ENCODE measurements around the gene CFAP74. TPM values are rescaled to one million over a fixed set of nuclear protein-coding genes. Genes with fewer than 3 reads are reported as not detected.

The CFAP74 gene
- total RNA-seq, 1 donor from 2014 or later, result 0.12 TPM

- peaks cover 7% of the 10 kb centered on the region for H3K27me3 Mint-ChIP-seq (ENCODE audit: low read depth)
- no peaks in the 10 kb centered on the region for H3K36me3 Mint-ChIP-seq (ENCODE audit: low read depth)
- peaks cover 8% of the 10 kb centered on the region for H3K4me1 Mint-ChIP-seq
- H3K9me3 Mint-ChIP-seq, result no peaks in the 10 kb centered on the region
- H3K27ac Mint-ChIP-seq (ENCODE audit: unreplicated experiment), result no peak overlapping the region
- no peak for DNase-seq (ENCODE audit: low read depth, low spot score)
- TF ChIP-seq, protein P1, sequence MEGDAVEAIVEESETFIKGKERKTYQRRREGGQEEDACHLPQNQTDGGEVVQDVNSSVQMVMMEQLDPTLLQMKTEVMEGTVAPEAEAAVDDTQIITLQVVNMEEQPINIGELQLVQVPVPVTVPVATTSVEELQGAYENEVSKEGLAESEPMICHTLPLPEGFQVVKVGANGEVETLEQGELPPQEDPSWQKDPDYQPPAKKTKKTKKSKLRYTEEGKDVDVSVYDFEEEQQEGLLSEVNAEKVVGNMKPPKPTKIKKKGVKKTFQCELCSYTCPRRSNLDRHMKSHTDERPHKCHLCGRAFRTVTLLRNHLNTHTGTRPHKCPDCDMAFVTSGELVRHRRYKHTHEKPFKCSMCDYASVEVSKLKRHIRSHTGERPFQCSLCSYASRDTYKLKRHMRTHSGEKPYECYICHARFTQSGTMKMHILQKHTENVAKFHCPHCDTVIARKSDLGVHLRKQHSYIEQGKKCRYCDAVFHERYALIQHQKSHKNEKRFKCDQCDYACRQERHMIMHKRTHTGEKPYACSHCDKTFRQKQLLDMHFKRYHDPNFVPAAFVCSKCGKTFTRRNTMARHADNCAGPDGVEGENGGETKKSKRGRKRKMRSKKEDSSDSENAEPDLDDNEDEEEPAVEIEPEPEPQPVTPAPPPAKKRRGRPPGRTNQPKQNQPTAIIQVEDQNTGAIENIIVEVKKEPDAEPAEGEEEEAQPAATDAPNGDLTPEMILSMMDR (conservative IDR thresholded peaks at IDR 0.05), result no peak
- no peak overlapping the region for H3K4me3 Mint-ChIP-seq
These were observed 24.5 kb upstream of the CFAP74 start for GRCh38 chr1:2027961-2028583.

DNA sequence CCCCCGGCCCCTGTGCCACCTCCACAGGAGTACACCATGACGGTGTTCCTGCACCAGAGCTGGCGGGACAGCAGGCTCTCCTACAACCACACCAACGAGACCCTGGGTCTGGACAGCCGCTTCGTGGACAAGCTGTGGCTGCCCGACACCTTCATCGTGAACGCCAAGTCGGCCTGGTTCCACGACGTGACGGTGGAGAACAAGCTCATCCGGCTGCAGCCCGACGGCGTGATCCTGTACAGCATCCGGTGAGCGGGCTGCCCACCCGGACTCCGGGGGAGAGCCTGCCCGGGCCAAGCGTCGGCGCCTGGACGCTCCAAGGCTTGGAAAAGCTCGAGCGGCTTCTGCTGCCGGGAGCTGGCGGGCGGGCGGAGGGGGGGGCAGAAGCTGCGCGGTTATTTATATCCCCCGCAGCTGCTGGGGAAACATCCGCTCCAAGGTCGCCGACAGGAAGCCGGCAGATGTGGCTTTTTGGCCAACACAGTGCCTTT is 21.9 kb upstream of the CFAP74 start:
- DNase-seq (ENCODE audit: low read depth, low spot score), result no peak
- H3K9me3 Mint-ChIP-seq, result no peaks in the 10 kb centered on the region
- H3K4me3 Mint-ChIP-seq, result no peak overlapping the region
- H3K4me1 Mint-ChIP-seq, result peaks cover 4% of the 10 kb centered on the region
- H3K36me3 Mint-ChIP-seq (ENCODE audit: low read depth), result no peaks in the 10 kb centered on the region
- peaks cover 29% of the 10 kb centered on the region for H3K27me3 Mint-ChIP-seq (ENCODE audit: low read depth)
- no peak overlapping the region for H3K27ac Mint-ChIP-seq (ENCODE audit: unreplicated experiment)
- TF ChIP-seq, protein P1 (conservative IDR thresholded peaks at IDR 0.05), result no peak

DNA sequence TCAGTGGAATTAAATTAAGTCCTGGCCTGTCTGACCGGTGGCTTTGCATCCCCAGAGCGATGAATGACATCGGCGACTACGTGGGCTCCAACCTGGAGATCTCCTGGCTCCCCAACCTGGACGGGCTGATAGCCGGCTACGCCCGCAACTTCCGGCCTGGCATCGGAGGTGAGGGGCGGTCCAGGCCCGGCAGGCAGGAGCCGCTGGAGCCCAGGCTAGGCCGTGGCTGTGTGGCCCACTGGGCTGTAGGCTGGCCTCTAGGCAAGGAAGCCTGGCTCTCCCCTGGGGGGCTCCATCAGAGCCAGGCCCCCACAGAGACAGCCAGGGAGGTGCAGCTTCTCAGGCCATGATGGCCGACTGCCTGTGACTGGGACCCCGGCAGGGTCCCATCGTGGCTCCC is 21.3 kb upstream of the CFAP74 start:
- Mint-ChIP-seq H3K4me3 (no peak overlapping the region), H3K9me3 (no peaks in the 10 kb centered on the region)

GRCh38 chr1:2024451-2024850 is 20.9 kb upstream of the CFAP74 start:
- Mint-ChIP-seq H3K9me3 (no peaks in the 10 kb centered on the region), H3K27me3 (ENCODE audit: low read depth) (peaks cover 37% of the 10 kb centered on the region), H3K27ac (ENCODE audit: unreplicated experiment) (no peak overlapping the region), H3K4me3 (no peak overlapping the region), H3K36me3 (ENCODE audit: low read depth) (no peaks in the 10 kb centered on the region), H3K4me1 (no peaks in the 10 kb centered on the region)
- TF ChIP-seq, protein P1 (conservative IDR thresholded peaks at IDR 0.05), result no peak
- DNase-seq (ENCODE audit: low read depth, low spot score), result no peak

More for the DNA sequence above, 21.3 kb upstream of the CFAP74 start:
- Mint-ChIP-seq H3K36me3 (ENCODE audit: low read depth) (no peaks in the 10 kb centered on the region), H3K4me1 (no peaks in the 10 kb centered on the region), H3K27me3 (ENCODE audit: low read depth) (peaks cover 35% of the 10 kb centered on the region), H3K27ac (ENCODE audit: unreplicated experiment) (no peak overlapping the region)
- no peak for DNase-seq (ENCODE audit: low read depth, low spot score)
- TF ChIP-seq, protein P1 (conservative IDR thresholded peaks at IDR 0.05), result no peak

GRCh38 chr1:2023187-2023586 is 19.6 kb upstream of the CFAP74 start:
- H3K9me3 Mint-ChIP-seq, result no peaks in the 10 kb centered on the region
- no peak overlapping the region for H3K27ac Mint-ChIP-seq (ENCODE audit: unreplicated experiment)
- no peaks in the 10 kb centered on the region for H3K36me3 Mint-ChIP-seq (ENCODE audit: low read depth)
- H3K4me3 Mint-ChIP-seq, result no peak overlapping the region
- TF ChIP-seq, protein P1 (conservative IDR thresholded peaks at IDR 0.05), result no peak
- peaks cover 4% of the 10 kb centered on the region for H3K4me1 Mint-ChIP-seq
- DNase-seq (ENCODE audit: low read depth, low spot score), result no peak
- peaks cover 42% of the 10 kb centered on the region for H3K27me3 Mint-ChIP-seq (ENCODE audit: low read depth)
